ENCODE data around the gene CDH5.

CDH5 gene

GRCh38 chr16:66383551-66383950 lies 17.1 kb downstream of the CDH5 start:
- no peak for TF ChIP-seq CTCF (conservative IDR thresholded peaks at IDR 0.05)
- TF ChIP-seq ZFX (IDR thresholded peaks at IDR 0.05) = no peak
- no peak overlapping the region for H3K27ac ChIP-seq

GRCh38 chr16:66385415-66385814 lies 18.9 kb downstream of the CDH5 start:
- H3K27ac ChIP-seq = no peak overlapping the region

GRCh38 chr16:66386629-66387622 lies 20.4 kb downstream of the CDH5 start:
- no peak overlapping the region for H3K27ac ChIP-seq
- no peak for TF ChIP-seq CTCF (conservative IDR thresholded peaks at IDR 0.05)
- no peak for TF ChIP-seq ZFX (IDR thresholded peaks at IDR 0.05)

More at GRCh38 chr16:66385415-66385814, 18.9 kb downstream of the CDH5 start:
- TF ChIP-seq CTCF (conservative IDR thresholded peaks at IDR 0.05) = no peak
- TF ChIP-seq ZFX (IDR thresholded peaks at IDR 0.05) = no peak

GRCh38 chr16:66387817-66388332 lies 21.4 kb downstream of the CDH5 start:
- TF ChIP-seq CTCF (conservative IDR thresholded peaks at IDR 0.05) (no peak), ZFX (IDR thresholded peaks at IDR 0.05) (no peak)

GRCh38 chr16:66388350-66389139 lies 22.1 kb downstream of the CDH5 start:
- no peak for TF ChIP-seq CTCF (conservative IDR thresholded peaks at IDR 0.05)
- TF ChIP-seq ZFX (IDR thresholded peaks at IDR 0.05) = no peak
- no peak overlapping the region for H3K27ac ChIP-seq

More at GRCh38 chr16:66387817-66388332, 21.4 kb downstream of the CDH5 start:
- H3K27ac ChIP-seq = no peak overlapping the region

GRCh38 chr16:66389256-66390176 lies 23.0 kb downstream of the CDH5 start:
- no peak overlapping the region for H3K27ac ChIP-seq
- TF ChIP-seq ZFX (IDR thresholded peaks at IDR 0.05) = no peak
